PC-3 (cell line): ENCODE results near the gene CPEB4. TPM values are rescaled to one million over a fixed set of nuclear protein-coding genes. Genes with fewer than 3 reads are reported as not detected.

Experiments
- ATAC-seq: fragments of 200-7000 bp; cut with Tn5 transposase; 2 replicates; pipeline ENCODE4 v1.9.1; 2020; ENCODE audit warnings: mild to moderate bottlenecking, moderate library complexity
- BruUV-seq: library from RNA; stranded (reverse); fragments of 400-500 nt; replicated peaks from 2 replicates; lab custom pipeline; 2021; lab: Mats Ljungman, UMichigan
- CTCF ChIA-PET: fragments of 300-600 bp; sonication (Branson Sonifier 250); formaldehyde crosslinking; loops from one replicate; lab custom pipeline; 2022; ENCODE audit warnings: antibody characterized with exemption; lab: Charles Lee
- POLR2A ChIA-PET: fragments of 300-600 bp; sonication (Branson Sonifier 250); formaldehyde crosslinking; loops from one replicate; lab custom pipeline; 2022; ENCODE audit warnings: antibody characterized with exemption; ENCODE audit not compliant: unreplicated experiment; lab: Charles Lee
- DNase-seq: peaks from one replicate; pipeline ENCODE4 v3.0.0-alpha.2; 2015
- H2AFZ ChIP-seq: fragments of 300-600 bp; sonication (generic); 2 replicates; pipeline ENCODE4 v1.6.0; 2016; ENCODE audit warnings: antibody characterized with exemption, low read length
- H3F3A ChIP-seq: fragments of 300-600 bp; sonication (generic); one replicate; pipeline ENCODE4 v1.6.0; 2017; ENCODE audit warnings: antibody characterized with exemption, low read length, control low read depth, mild to moderate bottlenecking; ENCODE audit not compliant: unreplicated experiment
- H3K27ac ChIP-seq: fragments of 300-600 bp; sonication (generic); 2 replicates; pipeline ENCODE4 v1.5.1; 2016; ENCODE audit warnings: mild to moderate bottlenecking, low read length
- H3K27me3 ChIP-seq: fragments of 300-600 bp; sonication (generic); 2 replicates; pipeline ENCODE4 v1.6.1; 2016; ENCODE audit warnings: low read length, mixed read lengths
- H3K36me3 ChIP-seq: fragments of 300-600 bp; sonication (generic); 2 replicates; pipeline ENCODE4 v1.6.1; 2016; ENCODE audit warnings: low read depth, mixed run types, low read length, mixed read lengths
- H3K4me1 ChIP-seq: fragments of 300-600 bp; sonication (generic); 2 replicates; pipeline ENCODE4 v1.5.1; 2016; ENCODE audit warnings: low read length; ENCODE audit not compliant: insufficient read depth
- H3K4me2 ChIP-seq: fragments of 300-600 bp; sonication (generic); 2 replicates; pipeline ENCODE4 v1.6.0; 2016; ENCODE audit warnings: low read length
- H3K4me3 ChIP-seq: fragments of 300-600 bp; sonication (generic); 2 replicates; pipeline ENCODE4 v1.5.1; 2016; ENCODE audit warnings: mild to moderate bottlenecking, low read length, mixed read lengths
- H3K79me2 ChIP-seq: fragments of 300-600 bp; sonication (generic); 2 replicates; pipeline ENCODE4 v1.6.1; 2017; ENCODE audit warnings: low read length, mixed read lengths
- H3K9ac ChIP-seq: fragments of 300-600 bp; sonication (generic); 2 replicates; pipeline ENCODE4 v1.6.0; 2016; ENCODE audit warnings: mild to moderate bottlenecking, low read length
- H3K9me2 ChIP-seq: fragments of 300-600 bp; sonication (generic); replicated peaks from 2 replicates; pipeline ENCODE4 v1.6.1; 2016; ENCODE audit warnings: mixed run types, low read length, mixed read lengths
- H3K9me3 ChIP-seq: fragments of 300-600 bp; sonication (generic); 2 replicates; pipeline ENCODE4 v1.6.1; 2016; ENCODE audit warnings: low read length, mixed read lengths
- H4K20me1 ChIP-seq: fragments of 300-600 bp; sonication (generic); 2 replicates; pipeline ENCODE4 v1.6.1; 2016; ENCODE audit warnings: low read length, mixed read lengths
- CTCF ChIP-seq: fragments of 300-600 bp; sonication (generic); conservative IDR thresholded peaks from 2 replicates; pipeline ENCODE4 v1.5.1; 2017; ENCODE audit warnings: antibody characterized with exemption, low read depth, mild to moderate bottlenecking, low read length
- EZH2 ChIP-seq: fragments of 300-600 bp; sonication (generic); IDR thresholded peaks from one replicate; pipeline ENCODE4 v1.6.1; 2017; ENCODE audit warnings: antibody characterized with exemption, mild to moderate bottlenecking, low read length; ENCODE audit not compliant: unreplicated experiment
- EZH2phosphoT487 ChIP-seq: fragments of 300-600 bp; sonication (generic); IDR thresholded peaks from 2 replicates; pipeline ENCODE4 v1.6.1; 2018; ENCODE audit warnings: mild to moderate bottlenecking, antibody characterized with exemption, low read length, borderline replicate concordance
- intact Hi-C: fragments of 100-400 bp; cut with micrococcal nuclease; formaldehyde crosslinking; loops from 2 replicates; pipeline ENCODE4 v1.9.0; 2023
- total RNA-seq: library from RNA; depleted of rRNA; stranded (reverse); fragments of >200 nt; gene quantifications from 2 replicates; pipeline ENCODE4 v1.2.3, GENCODE V29; 2014

Gene CPEB4
- total RNA-seq, 1 experiment from 2014 or later = 37.0 TPM

GRCh38 chr5:173895401-173896165, 7.4 kb downstream of the CPEB4 start:
- Histone ChIP-seq H3K4me1 (peaks cover 43% of the 10 kb centered on the region), H3K4me3 (peak overlapping the region; percentile 4; the same call in 1 of the 2 replicates), H3K79me2 (peaks cover 94% of the 10 kb centered on the region), H4K20me1 (no peaks in the 10 kb centered on the region), H3K36me3 (no peaks in the 10 kb centered on the region), H2AFZ (0 out of 2 replicates have a peak overlapping the region, but pooled peaks have one; percentile 0), H3K27me3 (no peaks in the 10 kb centered on the region), H3K9me2 (no peaks in the 10 kb centered on the region), H3F3A (no peaks in the 10 kb centered on the region), H3K9ac (no peak overlapping the region), H3K4me2 (peak overlapping the region; percentile 23), H3K9me3 (no peaks in the 10 kb centered on the region), H3K27ac (no peak overlapping the region)
- POLR2A ChIA-PET = interaction anchor here (0.6 to 0.7 kb wide), 2 partner anchors 17 to 771 kb away, joined by 4 to 16 read pairs; no protein-coding TSS in a partner anchor
- DNase-seq (peak; percentile 75), ATAC-seq (no peak)
- intact Hi-C loops = no loop called here
- CTCF ChIA-PET = interaction anchor here (0.6 kb wide), 1 partner anchor 16 kb away, joined by 3 read pairs; no protein-coding TSS in a partner anchor
- TF ChIP-seq CTCF (no peak), EZH2phosphoT487 (no peak), EZH2 (no peak)
- no TSS peak for BruUV-seq

DNA sequence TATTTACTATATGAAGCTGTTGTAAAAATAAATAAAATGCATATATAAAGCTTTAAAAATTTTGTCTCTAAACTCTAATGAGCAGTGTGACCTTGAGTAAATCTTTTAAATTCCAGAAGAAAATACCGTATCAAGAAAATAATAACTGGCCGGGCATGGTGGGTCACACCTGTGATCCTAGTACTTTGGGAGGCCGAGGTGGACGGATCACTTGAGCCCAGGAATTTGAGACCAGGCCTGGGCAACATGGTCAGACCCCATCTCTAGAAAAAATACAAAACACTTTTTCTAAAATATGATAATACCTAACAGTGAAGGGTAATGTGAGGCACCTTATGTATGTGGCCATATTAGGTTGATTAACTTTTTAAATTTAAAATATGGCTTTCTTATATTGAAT, 8.5 kb downstream of the CPEB4 start:
- Histone ChIP-seq H3K27me3 (no peaks in the 10 kb centered on the region), H2AFZ (no peak overlapping the region), H3K27ac (no peak overlapping the region), H3K4me1 (peaks cover 41% of the 10 kb centered on the region), H3K9me2 (no peaks in the 10 kb centered on the region), H3K36me3 (no peaks in the 10 kb centered on the region), H3F3A (no peaks in the 10 kb centered on the region), H3K9me3 (no peaks in the 10 kb centered on the region), H3K9ac (no peak overlapping the region), H3K79me2 (peaks cover 94% of the 10 kb centered on the region), H4K20me1 (no peaks in the 10 kb centered on the region), H3K4me3 (no peak overlapping the region), H3K4me2 (no peak overlapping the region)
- CTCF ChIA-PET = interaction anchor here (0.5 to 0.7 kb wide), 2 partner anchors 70 to 132 kb away, joined by 3 to 4 read pairs; no protein-coding TSS in a partner anchor
- no TSS peak for BruUV-seq
- intact Hi-C loops = no loop called here
- ATAC-seq = no peak
- DNase-seq = no peak
- TF ChIP-seq EZH2 = no peak
- TF ChIP-seq CTCF = no peak
- TF ChIP-seq EZH2phosphoT487 = no peak
- POLR2A ChIA-PET = no interaction called here

- no peaks in the 10 kb centered on the region for H3F3A ChIP-seq
- no peaks in the 10 kb centered on the region for H4K20me1 ChIP-seq
- no peak overlapping the region for H3K4me3 ChIP-seq
- DNase-seq = no peak
- H3K9ac ChIP-seq = 0 out of 2 replicates have a peak overlapping the region, but pooled peaks have one; percentile 4
- CTCF ChIA-PET = no interaction called here
- H3K36me3 ChIP-seq = no peaks in the 10 kb centered on the region
- H3K27ac ChIP-seq = peak overlapping the region; percentile 72
- peak overlapping the region; percentile 16; the same call in 1 of the 2 replicates for H3K4me2 ChIP-seq
- POLR2A ChIA-PET = interaction anchor here (0.5 to 0.8 kb wide), 2 partner anchors 11 to 65 kb away, joined by 3 read pairs; no protein-coding TSS in a partner anchor
- intact Hi-C loops = loop anchor here (1.0 to 10.0 kb wide), 5 partner anchors 13 to 577 kb away; partner anchors contain the start of genes CPEB4 and STC2
- H3K9me3 ChIP-seq = no peaks in the 10 kb centered on the region
- H3K9me2 ChIP-seq = no peaks in the 10 kb centered on the region
- BruUV-seq = no TSS peak
- TF ChIP-seq CTCF = no peak
- no peak for TF ChIP-seq EZH2phosphoT487
- no peak for TF ChIP-seq EZH2
- no peaks in the 10 kb centered on the region for H3K27me3 ChIP-seq
- ATAC-seq = peak; percentile 3; the same call in 1 of the 2 replicates
- peaks cover 91% of the 10 kb centered on the region for H3K79me2 ChIP-seq
- peaks cover 22% of the 10 kb centered on the region for H3K4me1 ChIP-seq
- H2AFZ ChIP-seq = no peak overlapping the region
Observed at GRCh38 chr5:173901705-173902104, 13.6 kb downstream of the CPEB4 start.
